Activated T-helper 2 cell treated with anti-CD3 and anti-CD28 coated beads, Interferon-gamma antibody, Interleukin-2, Interleukin-4, amounts not matched to agents 10 μg/mL and 5 μg/mL and 100 μg/mL, durations not matched to agents 14 hours and 24 hours and 36 hours (primary cell): Measurements from ENCODE around the gene ACKR2. TPM values are rescaled to one million over a fixed set of nuclear protein-coding genes. Genes with fewer than 3 reads are reported as not detected.

Source experiments
- DNase-seq: peaks from one replicate; pipeline ENCODE4 v3.0.0; 2021; ENCODE audit warnings: low spot score
- H3K27ac Mint-ChIP-seq: one replicate; pipeline ENCODE4 v1.8.0; 2021; ENCODE audit warnings: mixed read lengths
- H3K27me3 Mint-ChIP-seq: one replicate; pipeline ENCODE4 v1.8.0; 2021; ENCODE audit warnings: low read depth, mixed read lengths
- H3K36me3 Mint-ChIP-seq: one replicate; pipeline ENCODE4 v1.8.0; 2021; ENCODE audit warnings: low read depth, mixed read lengths
- H3K4me1 Mint-ChIP-seq: one replicate; pipeline ENCODE4 v1.8.0; 2021; ENCODE audit warnings: low read depth, mixed read lengths
- H3K4me3 Mint-ChIP-seq: one replicate; pipeline ENCODE4 v1.8.0; 2021; ENCODE audit warnings: low read depth, mild to moderate bottlenecking, moderate library complexity, mixed read lengths
- H3K9me3 Mint-ChIP-seq: one replicate; pipeline ENCODE4 v1.8.0; 2021; ENCODE audit warnings: mixed read lengths
- intact Hi-C: fragments of 100-400 bp; cut with micrococcal nuclease; formaldehyde crosslinking; loops from one replicate; pipeline ENCODE4 v1.15.1; 2023
- total RNA-seq: library from RNA; stranded (reverse); gene quantifications from 2 replicates; pipeline ENCODE4 v1.2.3, GENCODE V29; 2022

The ACKR2 gene
- total RNA-seq, 1 donor from 2014 or later, result 1.0 TPM

- H3K4me1 Mint-ChIP-seq, result peaks cover 2% of the 10 kb centered on the region
- intact Hi-C loops, result loop anchor here (1.0 to 2.0 kb wide), 3 partner anchors 50 to 100 kb away; no protein-coding TSS in a partner anchor
- H3K9me3 Mint-ChIP-seq, result no peaks in the 10 kb centered on the region
- peaks cover 16% of the 10 kb centered on the region for H3K36me3 Mint-ChIP-seq
- DNase-seq, result no peak
- no peak overlapping the region for H3K4me3 Mint-ChIP-seq
- no peak overlapping the region for H3K27ac Mint-ChIP-seq
- H3K27me3 Mint-ChIP-seq, result no peaks in the 10 kb centered on the region
Observed at GRCh38 chr3:42780892-42781700, 28.1 kb upstream of the ACKR2 start.

- no peak overlapping the region for H3K4me3 Mint-ChIP-seq
- H3K27ac Mint-ChIP-seq, result no peak overlapping the region
- no peak for DNase-seq
- intact Hi-C loops, result no loop called here
- peaks cover 8% of the 10 kb centered on the region for H3K4me1 Mint-ChIP-seq
- no peaks in the 10 kb centered on the region for H3K9me3 Mint-ChIP-seq
- peaks cover 35% of the 10 kb centered on the region for H3K36me3 Mint-ChIP-seq
- H3K27me3 Mint-ChIP-seq, result no peaks in the 10 kb centered on the region
Observed at GRCh38 chr3:42786212-42786611, 23.0 kb upstream of the ACKR2 start.

- no peak for DNase-seq
- Mint-ChIP-seq H3K27me3 (no peaks in the 10 kb centered on the region), H3K36me3 (peaks cover 39% of the 10 kb centered on the region), H3K4me3 (no peak overlapping the region), H3K4me1 (peaks cover 8% of the 10 kb centered on the region), H3K27ac (no peak overlapping the region), H3K9me3 (no peaks in the 10 kb centered on the region)
- intact Hi-C loops, result no loop called here
Observed at GRCh38 chr3:42786631-42787030, 22.6 kb upstream of the ACKR2 start.

- Mint-ChIP-seq H3K27ac (no peak overlapping the region), H3K36me3 (peaks cover 42% of the 10 kb centered on the region), H3K4me3 (no peak overlapping the region), H3K27me3 (no peaks in the 10 kb centered on the region), H3K9me3 (no peaks in the 10 kb centered on the region), H3K4me1 (peaks cover 8% of the 10 kb centered on the region)
- intact Hi-C loops, result no loop called here
- no peak for DNase-seq
Observed at GRCh38 chr3:42790714-42791229, 18.5 kb upstream of the ACKR2 start.

GRCh38 chr3:42795621-42796181, 13.5 kb upstream of the ACKR2 start:
- intact Hi-C loops, result no loop called here
- H3K36me3 Mint-ChIP-seq, result peaks cover 37% of the 10 kb centered on the region
- peaks cover 9% of the 10 kb centered on the region for H3K4me1 Mint-ChIP-seq
- no peaks in the 10 kb centered on the region for H3K9me3 Mint-ChIP-seq
- no peak overlapping the region for H3K4me3 Mint-ChIP-seq
- no peaks in the 10 kb centered on the region for H3K27me3 Mint-ChIP-seq
- H3K27ac Mint-ChIP-seq, result no peak overlapping the region
- no peak for DNase-seq

GRCh38 chr3:42796332-42796885, 12.8 kb upstream of the ACKR2 start:
- H3K27me3 Mint-ChIP-seq, result no peaks in the 10 kb centered on the region
- no peak for DNase-seq
- no peak overlapping the region for H3K27ac Mint-ChIP-seq
- intact Hi-C loops, result no loop called here
- H3K36me3 Mint-ChIP-seq, result peaks cover 37% of the 10 kb centered on the region
- H3K4me3 Mint-ChIP-seq, result no peak overlapping the region
- H3K4me1 Mint-ChIP-seq, result peaks cover 11% of the 10 kb centered on the region
- no peaks in the 10 kb centered on the region for H3K9me3 Mint-ChIP-seq

GRCh38 chr3:42799376-42799775, 9.9 kb upstream of the ACKR2 start:
- DNase-seq, result no peak
- Mint-ChIP-seq H3K4me1 (peaks cover 25% of the 10 kb centered on the region), H3K27ac (no peak overlapping the region), H3K36me3 (peaks cover 31% of the 10 kb centered on the region), H3K27me3 (no peaks in the 10 kb centered on the region), H3K4me3 (no peak overlapping the region), H3K9me3 (no peaks in the 10 kb centered on the region)
- intact Hi-C loops, result no loop called here

- peaks cover under 1% of the 10 kb centered on the region for H3K27me3 Mint-ChIP-seq
- intact Hi-C loops, result loop anchor here (5.0 kb wide), 1 partner anchor 487 kb away; the partner anchor contains the start of gene SNRK
- H3K4me3 Mint-ChIP-seq, result no peak overlapping the region
- no peak for DNase-seq
- H3K27ac Mint-ChIP-seq, result no peak overlapping the region
- H3K36me3 Mint-ChIP-seq, result peaks cover 28% of the 10 kb centered on the region
- peaks cover 31% of the 10 kb centered on the region for H3K4me1 Mint-ChIP-seq
- H3K9me3 Mint-ChIP-seq, result no peaks in the 10 kb centered on the region
Observed at GRCh38 chr3:42800251-42800650, 9.0 kb upstream of the ACKR2 start.

- intact Hi-C loops, result loop anchor here (5.0 kb wide), 1 partner anchor 486 kb away; the partner anchor contains the start of gene SNRK
- H3K27ac Mint-ChIP-seq, result no peak overlapping the region
- no peak overlapping the region for H3K4me3 Mint-ChIP-seq
- no peak for DNase-seq
- H3K9me3 Mint-ChIP-seq, result no peaks in the 10 kb centered on the region
- peaks cover 28% of the 10 kb centered on the region for H3K36me3 Mint-ChIP-seq
- peaks cover 10% of the 10 kb centered on the region for H3K27me3 Mint-ChIP-seq
- H3K4me1 Mint-ChIP-seq, result peaks cover 36% of the 10 kb centered on the region
Observed at GRCh38 chr3:42801048-42801620, 8.1 kb upstream of the ACKR2 start.

GRCh38 chr3:42801784-42802183, 7.5 kb upstream of the ACKR2 start:
- peaks cover 15% of the 10 kb centered on the region for H3K27me3 Mint-ChIP-seq
- H3K9me3 Mint-ChIP-seq, result no peaks in the 10 kb centered on the region
- H3K36me3 Mint-ChIP-seq, result peaks cover 24% of the 10 kb centered on the region
- peaks cover 36% of the 10 kb centered on the region for H3K4me1 Mint-ChIP-seq
- H3K4me3 Mint-ChIP-seq, result no peak overlapping the region
- no peak for DNase-seq
- intact Hi-C loops, result loop anchor here (5.0 kb wide), 1 partner anchor 486 kb away; the partner anchor contains the start of gene SNRK
- no peak overlapping the region for H3K27ac Mint-ChIP-seq

- intact Hi-C loops, result loop anchor here (5.0 kb wide), 1 partner anchor 484 kb away; the partner anchor contains the start of gene SNRK
- Mint-ChIP-seq H3K4me1 (peaks cover 36% of the 10 kb centered on the region), H3K27ac (no peak overlapping the region), H3K36me3 (peaks cover 24% of the 10 kb centered on the region), H3K27me3 (peaks cover 25% of the 10 kb centered on the region), H3K9me3 (no peaks in the 10 kb centered on the region), H3K4me3 (peak overlapping the region; percentile 96)
- DNase-seq, result no peak
Observed at GRCh38 chr3:42802876-42803413, 6.3 kb upstream of the ACKR2 start.

- Mint-ChIP-seq H3K27me3 (peaks cover 27% of the 10 kb centered on the region), H3K36me3 (peaks cover 24% of the 10 kb centered on the region), H3K4me3 (peak overlapping the region; percentile 96), H3K4me1 (peaks cover 36% of the 10 kb centered on the region), H3K9me3 (no peaks in the 10 kb centered on the region), H3K27ac (peak overlapping the region; percentile 87)
- no peak for DNase-seq
- intact Hi-C loops, result loop anchor here (1.0 to 5.0 kb wide), 2 partner anchors 30 to 484 kb away; partner anchors contain the start of genes CCDC13 and SNRK
Observed at GRCh38 chr3:42803414-42804105, 5.7 kb upstream of the ACKR2 start.
